HG03558 (cell line): Measurements from ENCODE around the gene NDUFAF8.

Experiments used
- ATAC-seq: cut with Tn5 transposase; IDR thresholded peaks from one replicate; pipeline ENCODE4 v1.9.1; 2021; ENCODE audit warnings: moderate number of reproducible peaks; ENCODE audit not compliant: unreplicated experiment; ENCODE audit errors: extremely low read depth

Gene NDUFAF8

DNA sequence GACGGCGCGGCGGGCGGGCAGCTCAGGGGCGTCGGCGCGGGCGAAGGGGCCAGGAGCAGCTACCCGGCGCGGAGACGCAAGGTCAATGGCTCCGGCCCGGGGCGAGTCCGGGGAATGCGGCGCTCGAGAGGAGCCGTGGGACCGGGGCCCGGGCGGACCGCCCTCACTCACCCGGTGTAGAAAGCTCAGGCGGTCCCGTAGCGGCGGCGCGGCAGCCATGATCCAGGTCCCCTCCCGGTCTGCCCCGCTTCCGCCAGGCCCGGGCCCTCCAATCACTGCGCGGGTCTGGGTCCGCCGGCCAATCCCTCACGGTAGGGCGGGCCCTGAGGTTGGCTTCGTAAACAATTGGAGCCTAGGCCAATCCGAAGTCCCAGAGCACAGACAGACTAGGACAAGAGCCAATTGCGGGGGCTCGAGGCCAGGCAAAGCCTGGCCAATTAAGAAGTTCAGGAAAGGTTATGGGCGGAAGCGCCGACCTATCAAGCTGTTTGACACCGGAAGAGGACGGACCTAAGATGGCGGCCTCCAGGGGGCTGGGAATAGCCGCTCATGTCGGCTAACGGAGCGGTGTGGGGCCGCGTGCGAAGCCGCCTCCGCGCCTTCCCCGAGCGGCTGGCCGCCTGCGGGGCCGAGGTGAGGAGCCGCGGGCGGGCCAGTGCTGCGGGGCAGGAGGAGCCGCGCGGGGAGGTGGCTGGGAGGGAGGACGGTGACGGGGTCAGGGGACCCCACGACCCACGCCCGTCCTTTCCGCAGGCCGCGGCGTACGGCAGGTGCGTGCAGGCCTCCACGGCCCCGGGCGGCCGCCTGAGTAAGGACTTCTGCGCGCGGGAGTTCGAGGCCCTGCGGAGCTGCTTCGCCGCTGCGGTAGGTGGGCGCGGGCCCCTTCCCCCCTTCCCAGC is at the start of gene NDUFAF8, which contains the start of gene TEPSIN:
Gene NDUFAF8, plus strand, starts transcription at position 504 of the 899 bp plus-strand sequence. Its CDS starts 46 bp downstream, at position 550.
Gene TEPSIN, minus strand, starts transcription at position 241 of the 899 bp plus-strand sequence. Its CDS starts 22 bp downstream, at position 219.
- peak; percentile 83 for ATAC-seq

DNA sequence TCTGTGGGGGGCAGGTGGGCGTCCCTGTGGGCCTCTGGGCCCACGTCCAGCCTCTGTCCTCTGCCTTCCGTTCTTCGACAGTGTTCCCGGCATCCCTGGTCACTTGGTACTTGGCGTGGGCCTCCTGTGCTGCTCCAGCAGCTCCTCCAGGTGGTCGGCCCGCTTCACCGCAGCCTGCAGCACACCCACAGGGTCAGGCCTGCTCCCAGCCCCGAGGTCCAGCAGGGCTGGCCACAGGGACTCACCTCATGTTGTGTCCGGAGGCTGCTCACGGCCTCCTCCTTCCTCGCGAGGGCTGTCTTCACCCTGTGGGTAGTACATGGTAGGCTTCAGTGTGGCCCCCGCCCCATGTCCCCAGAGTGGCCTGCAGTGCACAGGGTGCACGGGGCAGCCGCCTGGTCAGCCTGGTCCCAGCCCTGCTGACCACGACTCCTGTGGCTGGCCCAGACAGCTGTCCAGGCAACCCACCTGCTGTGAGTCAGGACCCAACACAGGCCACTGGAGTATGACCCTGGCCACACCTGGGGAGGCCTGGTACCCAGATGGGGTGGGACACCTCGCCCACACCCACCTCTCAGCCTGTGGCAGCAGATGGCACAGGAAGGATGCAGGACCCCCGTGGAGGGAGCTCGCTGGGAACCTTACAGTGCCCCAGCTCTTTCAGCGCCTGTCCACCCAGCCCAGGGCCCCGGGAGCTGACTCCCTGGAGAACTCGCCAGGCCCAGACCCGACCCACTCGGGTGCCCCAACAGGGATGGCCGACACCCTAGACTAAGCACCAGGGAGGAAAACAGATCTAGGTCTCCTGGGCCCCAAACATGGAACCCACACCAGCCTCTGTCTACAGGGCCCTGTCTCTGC is 49.2 kb upstream of the NDUFAF8 start:
- ATAC-seq, result no peak

DNA sequence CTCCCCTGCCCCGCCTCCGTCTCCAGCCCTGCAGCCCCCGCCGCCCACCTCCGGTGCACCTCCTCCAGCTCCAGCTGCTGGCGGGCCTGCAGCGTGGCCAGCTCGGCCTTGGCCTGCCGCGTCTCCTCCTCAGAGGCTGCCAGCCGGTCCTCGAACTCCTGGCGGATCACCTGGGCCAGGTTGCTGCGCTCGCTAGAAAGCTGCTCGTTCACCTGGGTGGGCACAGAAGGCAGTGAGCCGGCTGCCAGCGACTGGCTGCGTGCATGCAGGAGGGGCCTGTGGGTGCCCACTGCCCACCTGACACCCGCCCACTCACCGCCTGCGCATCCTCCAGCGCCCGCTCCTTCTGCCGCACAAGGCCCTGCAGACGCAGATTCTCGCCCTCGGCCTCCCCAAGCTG is 48.5 kb upstream of the NDUFAF8 start:
- no peak for ATAC-seq

DNA sequence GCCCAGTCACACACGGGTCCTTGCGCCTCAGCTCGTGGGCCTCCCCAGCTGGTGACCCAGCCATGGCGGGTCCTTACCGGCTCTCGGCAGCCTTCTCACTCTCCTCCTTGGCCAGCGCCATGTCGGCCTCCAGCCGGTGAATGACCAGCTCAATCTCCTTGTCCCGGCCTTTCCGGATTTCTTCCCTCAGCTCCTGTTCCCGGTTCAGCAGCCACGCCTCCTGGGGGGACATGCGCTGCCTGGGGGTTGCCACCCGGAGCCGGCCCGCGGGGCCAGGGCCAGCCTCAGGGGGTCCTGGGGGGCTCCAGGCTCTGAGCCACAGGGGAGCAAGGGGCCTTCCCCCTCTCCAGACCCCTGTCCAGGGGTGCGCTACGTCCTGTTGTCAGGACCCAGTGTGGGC is 48.0 kb upstream of the NDUFAF8 start:
- ATAC-seq, result no peak

- no peak for ATAC-seq
Observed at GRCh38 chr17:81191646-81192045, 47.5 kb upstream of the NDUFAF8 start.

GRCh38 chr17:81192386-81193050 is 46.6 kb upstream of the NDUFAF8 start:
- ATAC-seq, result no peak

- no peak for ATAC-seq
Observed at GRCh38 chr17:81193051-81193410, 46.1 kb upstream of the NDUFAF8 start.

- no peak for ATAC-seq
Observed at GRCh38 chr17:81193470-81194224, 45.5 kb upstream of the NDUFAF8 start.

- ATAC-seq, result no peak
Observed at GRCh38 chr17:81194225-81194760, 44.8 kb upstream of the NDUFAF8 start.

DNA sequence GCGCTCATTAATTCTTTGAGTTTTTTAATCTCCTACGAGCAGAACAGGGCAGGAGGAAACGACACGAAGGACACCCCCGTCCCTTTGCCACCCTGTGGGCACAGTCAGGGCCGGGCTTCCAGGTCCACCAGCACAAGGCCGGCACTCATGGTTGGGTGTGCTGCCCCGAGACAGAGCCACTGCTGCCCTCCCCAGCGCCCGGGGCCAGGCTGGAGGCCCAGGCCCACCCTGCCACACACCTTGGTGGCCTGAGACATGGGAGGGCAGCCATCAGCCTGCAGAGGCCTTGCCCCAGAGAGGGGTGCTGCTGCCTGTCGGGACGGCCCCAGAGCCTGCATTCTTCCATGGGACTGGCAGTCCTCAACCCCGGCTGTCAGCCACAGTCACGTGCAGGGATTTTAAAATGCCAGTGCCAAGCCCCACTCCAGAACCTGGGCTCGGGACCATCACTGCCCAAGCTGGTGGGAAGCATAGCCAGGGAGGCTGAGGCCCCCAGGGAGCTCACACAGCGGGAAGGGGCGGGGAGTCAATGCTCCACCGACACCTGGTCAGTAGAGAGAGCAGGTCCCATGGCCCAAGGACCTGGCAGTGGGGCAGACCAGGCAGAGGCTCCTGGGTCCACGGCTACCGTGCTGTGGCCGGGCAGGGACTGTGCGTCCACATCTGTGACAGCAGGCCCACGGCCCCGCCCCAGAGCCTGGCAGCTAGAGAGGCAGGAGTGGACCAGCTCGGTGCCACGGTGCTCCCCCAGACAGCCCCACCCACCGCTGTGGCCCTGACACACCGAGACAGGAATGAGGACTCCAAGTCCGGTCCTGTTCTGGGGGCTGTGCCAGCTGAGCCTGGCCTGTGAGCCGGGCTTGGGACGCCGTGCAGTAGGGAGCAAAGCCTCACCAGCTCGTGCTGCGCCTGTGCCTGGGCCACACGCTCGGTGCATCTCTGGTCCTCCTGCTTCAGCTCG is 43.9 kb upstream of the NDUFAF8 start:
- no peak for ATAC-seq

- ATAC-seq, result no peak
Observed at GRCh38 chr17:81195941-81196495, 43.1 kb upstream of the NDUFAF8 start.

DNA sequence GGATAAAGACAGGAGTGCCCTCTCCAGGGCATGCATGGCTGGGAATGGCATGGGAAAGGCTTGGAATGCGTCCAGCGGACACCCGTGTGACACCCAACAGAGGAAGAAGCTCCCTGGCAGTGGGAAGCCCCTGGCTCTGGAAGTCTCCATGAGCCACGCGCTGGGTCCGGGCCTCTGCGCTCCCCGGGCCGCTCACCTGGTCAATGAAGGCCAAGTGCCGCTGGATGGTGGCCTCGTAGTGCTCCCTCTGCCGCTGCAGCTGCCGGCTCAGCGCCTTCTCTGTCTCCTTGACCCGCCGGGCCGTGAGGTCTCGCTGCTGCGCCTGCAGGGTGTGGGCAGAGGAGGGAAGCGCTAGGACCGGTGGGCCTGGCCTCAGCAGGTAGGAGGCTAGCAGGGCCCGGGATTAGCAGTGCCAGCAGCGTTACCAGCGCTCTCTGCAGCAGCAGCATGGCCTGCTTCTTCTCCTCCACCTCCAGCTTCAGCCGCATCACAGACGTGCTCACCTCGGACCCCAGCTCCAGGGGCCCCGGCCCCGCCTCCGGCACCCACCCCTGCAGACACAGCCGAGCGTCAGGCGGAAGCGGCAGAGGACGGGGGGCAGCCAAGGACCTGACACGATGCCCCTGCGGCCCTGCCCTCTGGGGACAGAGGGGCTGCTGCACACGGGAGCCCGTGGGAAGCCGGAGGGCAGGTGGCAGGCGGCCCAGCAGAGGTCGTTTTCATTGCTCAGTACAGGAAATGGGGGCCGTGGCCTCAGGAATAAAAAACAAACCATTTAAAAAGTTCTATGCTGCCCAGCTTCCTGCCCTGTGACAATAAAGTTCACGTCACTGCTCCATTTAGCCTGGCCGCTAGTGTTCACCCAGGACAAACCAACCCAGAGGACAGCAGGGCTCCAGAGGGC is 42.4 kb upstream of the NDUFAF8 start:
- no peak for ATAC-seq

- no peak for ATAC-seq
Observed at GRCh38 chr17:81197409-81197795, 41.7 kb upstream of the NDUFAF8 start.

DNA sequence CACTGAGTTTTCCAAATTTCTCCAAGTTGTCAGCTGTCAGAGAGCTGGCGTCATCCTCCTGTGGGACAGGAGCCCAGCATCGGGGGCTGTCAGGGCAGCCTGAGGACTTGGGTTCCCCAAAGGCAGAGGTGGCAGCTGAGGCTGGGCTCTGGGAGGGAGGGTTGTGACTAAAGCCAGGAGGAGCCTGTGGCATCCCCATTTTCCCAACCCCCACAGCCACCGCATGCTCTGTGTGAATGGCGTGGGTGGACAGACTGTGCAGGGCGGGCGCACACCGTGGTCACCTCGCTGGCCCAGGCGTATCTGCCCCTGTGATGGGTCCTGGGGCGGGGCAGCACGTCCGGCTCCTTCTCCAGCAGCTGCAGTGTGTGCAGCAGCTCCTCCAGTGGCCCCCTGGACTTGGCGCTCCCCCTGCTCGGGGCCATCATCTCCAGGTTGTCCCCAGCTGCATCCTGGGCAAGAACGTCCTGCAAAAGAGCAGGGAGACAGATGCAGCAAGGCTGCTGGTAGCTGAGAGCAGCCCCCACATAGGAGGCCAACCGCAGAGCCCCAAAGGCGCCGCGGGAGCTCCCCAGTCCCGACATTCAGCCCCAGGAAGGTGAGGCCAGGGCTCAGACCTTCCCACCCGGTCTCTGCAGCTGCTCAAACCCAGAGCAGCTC is 41.2 kb upstream of the NDUFAF8 start:
- no peak for ATAC-seq

DNA sequence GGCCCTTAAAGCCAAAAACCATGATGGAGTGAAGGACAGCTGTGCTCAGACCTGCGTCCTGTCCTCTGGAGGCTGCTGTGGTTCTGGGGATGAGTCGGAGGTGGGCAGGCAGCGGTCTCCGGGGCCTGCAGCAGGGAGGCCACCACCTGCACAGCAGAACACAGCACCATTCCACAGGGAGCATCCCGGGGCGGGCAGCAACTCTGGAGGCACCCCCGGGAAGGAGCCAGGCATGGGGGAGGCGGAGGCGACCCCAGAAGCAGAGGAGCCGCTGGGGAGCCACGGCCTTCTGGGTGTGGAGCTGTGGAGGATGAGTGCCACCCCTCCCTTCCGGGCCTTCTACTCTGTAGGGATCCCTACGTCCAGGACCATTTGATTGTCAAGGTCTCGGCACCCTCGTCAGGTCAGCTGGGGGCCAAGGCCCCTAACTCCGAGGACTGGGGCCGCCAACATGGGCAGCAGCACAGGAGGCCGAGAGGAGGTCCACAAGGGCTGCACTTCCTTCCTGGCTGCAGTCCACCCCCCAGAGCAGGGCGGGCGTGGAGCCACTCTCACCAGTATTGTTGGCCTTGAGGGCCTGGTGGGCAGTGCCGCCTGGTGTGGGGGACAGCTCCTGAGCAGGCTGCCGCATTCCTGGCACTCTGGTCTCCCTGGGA is 40.2 kb upstream of the NDUFAF8 start:
- ATAC-seq, result no peak

- ATAC-seq, result no peak
Observed at GRCh38 chr17:81199482-81199830, 39.7 kb upstream of the NDUFAF8 start.
